ENCODE measurements around the gene LGALS7B. TPM values are rescaled to one million over a fixed set of nuclear protein-coding genes. Genes with fewer than 3 reads are reported as not detected.

Gene LGALS7B
- total and polyA plus RNA-seq, 2 donors (not counting 1 experiment from before 2014, with no cell fraction given) = not detected

- Histone ChIP-seq H3K27ac (ENCODE audit: low read length in 2 of 2) (no peak overlapping the region), H3K4me1 (ENCODE audit: control insufficient read depth in 2 of 2, insufficient read depth in 2 of 2, low read length in 2 of 2) (peaks cover 3 to 4% of the 10 kb centered on the region in 2 donors), H2AFZ (ENCODE audit: insufficient read depth, low read depth, low read length, poor library complexity, severe bottlenecking) (no peak overlapping the region), H4K20me1 (ENCODE audit: control insufficient read depth, insufficient read depth, low read length, poor library complexity, severe bottlenecking) (no peaks in the 10 kb centered on the region), H3K9me3 (ENCODE audit: control extremely low read depth in 1 of 3, control insufficient read depth in 2 of 3, insufficient read depth in 1 of 3, low read length in 2 of 3) (no peaks in the 10 kb centered on the region), H3K9ac (ENCODE audit: low read length) (no peak overlapping the region), H3K27me3 (replicated peaks in 1 of 4; ENCODE audit: control extremely low read depth in 1 of 4, control insufficient read depth in 3 of 4, insufficient read depth in 4 of 4, low read length in 3 of 4) (no peaks in the 10 kb centered on the region), H3K79me2 (ENCODE audit: control insufficient read depth, insufficient read depth, low read length) (no peaks in the 10 kb centered on the region), H3K4me3 (ENCODE audit: control extremely low read depth in 1 of 5, extremely low read depth in 1 of 5, insufficient read depth in 1 of 5, low read depth in 2 of 5, low read length in 4 of 5) (no peak overlapping the region), H3K36me3 (replicated peaks in 1 of 2; ENCODE audit: control extremely low read depth in 1 of 2, control insufficient read depth in 1 of 2, extremely low read depth in 1 of 2, insufficient read depth in 2 of 2, low read length in 1 of 2) (no peaks in the 10 kb centered on the region), H3K4me2 (replicated peaks; ENCODE audit: low read depth, low read length, poor library complexity, severe bottlenecking) (no peak overlapping the region)
- Mint-ChIP-seq H3K27me3 (no peaks in the 10 kb centered on the region), H3K9me3 (ENCODE audit: insufficient read depth) (no peaks in the 10 kb centered on the region), H3K27ac (no peak overlapping the region), H3K4me3 (no peak overlapping the region), H3K4me1 (peaks cover 4% of the 10 kb centered on the region)
- ChIA-PET CTCF (interaction anchor here (1.0 kb wide), 1 partner anchor 86 kb away, joined by 4 read pairs; no protein-coding TSS in a partner anchor), POLR2A (no interaction called here)
- intact Hi-C loops (cut with micrococcal nuclease) = no loop called here
- ATAC-seq (ENCODE audit: low read depth) (no peak), DNase-seq (no peak)
- WGBS (ENCODE audit: insufficient coverage) = 99% methylated on average over 9 of the region's 12 CpGs
- TF ChIP-seq CTCF (IDR thresholded peaks at IDR 0.05) (no peak), EZH2 (IDR thresholded peaks at IDR 0.05; ENCODE audit: borderline replicate concordance, insufficient read depth, low read depth, low read length, poor library complexity, severe bottlenecking) (no peak)
These were observed 12.5 kb downstream of the LGALS7B start for GRCh38 chr19:38801359-38802095.

GRCh38 chr19:38803543-38803942 is 14.5 kb downstream of the LGALS7B start:
- Histone ChIP-seq H3K4me1 (ENCODE audit: control insufficient read depth in 2 of 2, insufficient read depth in 2 of 2, low read length in 2 of 2) (peaks cover 3 to 7% of the 10 kb centered on the region in 2 donors), H3K4me3 (ENCODE audit: control extremely low read depth in 1 of 5, extremely low read depth in 1 of 5, insufficient read depth in 1 of 5, low read depth in 2 of 5, low read length in 4 of 5) (no peak overlapping the region), H3K9me3 (ENCODE audit: control extremely low read depth in 1 of 3, control insufficient read depth in 2 of 3, insufficient read depth in 1 of 3, low read length in 2 of 3) (no peaks in the 10 kb centered on the region), H3K36me3 (replicated peaks in 1 of 2; ENCODE audit: control extremely low read depth in 1 of 2, control insufficient read depth in 1 of 2, extremely low read depth in 1 of 2, insufficient read depth in 2 of 2, low read length in 1 of 2) (no peaks in the 10 kb centered on the region), H3K9ac (ENCODE audit: low read length) (no peak overlapping the region), H3K79me2 (ENCODE audit: control insufficient read depth, insufficient read depth, low read length) (no peaks in the 10 kb centered on the region), H3K4me2 (replicated peaks; ENCODE audit: low read depth, low read length, poor library complexity, severe bottlenecking) (no peak overlapping the region), H3K27me3 (replicated peaks in 1 of 4; ENCODE audit: control extremely low read depth in 1 of 4, control insufficient read depth in 3 of 4, insufficient read depth in 4 of 4, low read length in 3 of 4) (no peaks in the 10 kb centered on the region), H4K20me1 (ENCODE audit: control insufficient read depth, insufficient read depth, low read length, poor library complexity, severe bottlenecking) (no peaks in the 10 kb centered on the region), H3K27ac (ENCODE audit: low read length in 2 of 2) (no peak overlapping the region), H2AFZ (ENCODE audit: insufficient read depth, low read depth, low read length, poor library complexity, severe bottlenecking) (no peak overlapping the region)
- DNase-seq (no peak), ATAC-seq (ENCODE audit: low read depth) (no peak)
- Mint-ChIP-seq H3K27me3 (no peaks in the 10 kb centered on the region), H3K4me3 (no peak overlapping the region), H3K27ac (no peak overlapping the region), H3K4me1 (peaks cover 9% of the 10 kb centered on the region), H3K9me3 (ENCODE audit: insufficient read depth) (no peaks in the 10 kb centered on the region)
- WGBS (ENCODE audit: insufficient coverage) = 90% methylated on average over 3 of the region's 10 CpGs
- CTCF ChIA-PET = no interaction called here
- POLR2A ChIA-PET = no interaction called here
- no peak for TF ChIP-seq EZH2 (IDR thresholded peaks at IDR 0.05; ENCODE audit: borderline replicate concordance, insufficient read depth, low read depth, low read length, poor library complexity, severe bottlenecking)
- TF ChIP-seq CTCF (IDR thresholded peaks at IDR 0.05) = no peak
- intact Hi-C loops (cut with micrococcal nuclease) = no loop called here

Data from B cell (primary cell).